ENCODE data around the gene RP9.

RP9 gene

GRCh38 chr7:33108554-33109004, 625 bp downstream of the RP9 start:
- H3K36me3 ChIP-seq (ENCODE audit: control insufficient read depth, insufficient read depth, low read length) = no peaks in the 10 kb centered on the region

GRCh38 chr7:33107136-33108066, 1.8 kb downstream of the RP9 start:
- Histone ChIP-seq H3K36me3 (ENCODE audit: control insufficient read depth, insufficient read depth, low read length) (no peaks in the 10 kb centered on the region), H2AFZ (no peak overlapping the region), H3K4me1 (peaks cover 5% of the 10 kb centered on the region), H3K27me3 (ENCODE audit: control insufficient read depth, insufficient read depth, low read length) (no peaks in the 10 kb centered on the region), H3K4me3 (ENCODE audit: low read depth, low read length) (peak overlapping the region; percentile 72), H3K9me3 (ENCODE audit: control insufficient read depth, low read length) (no peaks in the 10 kb centered on the region), H3K4me2 (ENCODE audit: low read length) (peak overlapping the region; percentile 81), H3K79me2 (peaks cover 39% of the 10 kb centered on the region), H3K27ac (no peak overlapping the region), H3K9ac (no peak overlapping the region)
- peak; percentile 34 for TF ChIP-seq CTCF (IDR thresholded peaks at IDR 0.05)

More at GRCh38 chr7:33108554-33109004, 625 bp downstream of the RP9 start:
- H3K27me3 ChIP-seq (ENCODE audit: control insufficient read depth, insufficient read depth, low read length) = no peaks in the 10 kb centered on the region
- H3K4me2 ChIP-seq (ENCODE audit: low read length) = peak overlapping the region; percentile 81
- no peak for TF ChIP-seq CTCF (IDR thresholded peaks at IDR 0.05)
- no peaks in the 10 kb centered on the region for H3K9me3 ChIP-seq (ENCODE audit: control insufficient read depth, low read length)
- H2AFZ ChIP-seq = peak overlapping the region; percentile 89
- peak overlapping the region; percentile 77 for H3K9ac ChIP-seq
- peak overlapping the region; percentile 72 for H3K4me3 ChIP-seq (ENCODE audit: low read depth, low read length)
- H3K4me1 ChIP-seq = peaks cover 5% of the 10 kb centered on the region
- peak overlapping the region; percentile 58 for H3K27ac ChIP-seq
- peaks cover 36% of the 10 kb centered on the region for H3K79me2 ChIP-seq

GRCh38 chr7:33101906-33102305, 7.3 kb downstream of the RP9 start:
- H3K79me2 ChIP-seq = peaks cover 30% of the 10 kb centered on the region
- H3K4me3 ChIP-seq (ENCODE audit: low read depth, low read length) = no peak overlapping the region
- no peaks in the 10 kb centered on the region for H3K27me3 ChIP-seq (ENCODE audit: control insufficient read depth, insufficient read depth, low read length)
- no peaks in the 10 kb centered on the region for H3K36me3 ChIP-seq (ENCODE audit: control insufficient read depth, insufficient read depth, low read length)
- no peak overlapping the region for H2AFZ ChIP-seq
- H3K4me1 ChIP-seq = no peaks in the 10 kb centered on the region
- no peak for TF ChIP-seq CTCF (IDR thresholded peaks at IDR 0.05)
- H3K9ac ChIP-seq = no peak overlapping the region
- H3K4me2 ChIP-seq (ENCODE audit: low read length) = no peak overlapping the region
- no peak overlapping the region for H3K27ac ChIP-seq
- no peaks in the 10 kb centered on the region for H3K9me3 ChIP-seq (ENCODE audit: control insufficient read depth, low read length)

GRCh38 chr7:33100770-33101169, 8.4 kb downstream of the RP9 start:
- H3K36me3 ChIP-seq (ENCODE audit: control insufficient read depth, insufficient read depth, low read length) = no peaks in the 10 kb centered on the region

More at GRCh38 chr7:33100770-33101169, 8.4 kb downstream of the RP9 start:
- Histone ChIP-seq H3K27me3 (ENCODE audit: control insufficient read depth, insufficient read depth, low read length) (no peaks in the 10 kb centered on the region), H3K27ac (no peak overlapping the region), H3K9me3 (ENCODE audit: control insufficient read depth, low read length) (no peaks in the 10 kb centered on the region), H3K4me1 (no peaks in the 10 kb centered on the region), H3K79me2 (peaks cover 19% of the 10 kb centered on the region), H3K4me3 (ENCODE audit: low read depth, low read length) (no peak overlapping the region), H2AFZ (no peak overlapping the region), H3K4me2 (ENCODE audit: low read length) (no peak overlapping the region), H3K9ac (no peak overlapping the region)
- no peak for TF ChIP-seq CTCF (IDR thresholded peaks at IDR 0.05)
